Stimulated activated CD4-positive, alpha-beta T cell treated with anti-CD3 and anti-CD28 coated beads, TNF-alpha, amount 100 ng/mL, for 4 hours (primary cell): ENCODE measurements around the gene SPATA16.
"Not testable (repeated sequence)": the region's sequence is repeated elsewhere in the genome, so short reads cannot be mapped to it uniquely, and the experiment has no call there.

Experiments
- DNase-seq, 3 experiments: peaks; one replicate each; pipeline ENCODE4 v3.0.0-alpha.2; 2020; ENCODE audit warnings: low read depth in 3 of 3

The SPATA16 gene

DNA sequence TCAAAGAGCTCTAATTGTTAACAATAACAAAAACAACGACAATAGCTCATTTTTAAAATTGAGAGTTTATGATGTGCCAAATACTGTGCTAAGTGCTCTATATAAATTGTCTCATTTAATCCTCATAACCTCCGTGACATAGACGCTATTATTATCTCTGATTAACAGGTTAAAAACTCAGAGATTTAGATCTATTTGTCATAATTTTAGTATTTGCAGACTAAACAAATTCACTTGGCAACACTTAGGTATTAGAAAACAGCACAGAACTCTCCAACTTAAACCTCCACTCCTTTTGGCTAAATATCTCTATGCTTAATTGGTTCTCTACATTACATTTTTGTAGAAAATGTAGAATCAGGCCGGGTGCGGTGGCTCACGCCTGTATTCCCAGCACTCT, 136.4 kb downstream of the SPATA16 start:
- DNase-seq, result no peak

DNA sequence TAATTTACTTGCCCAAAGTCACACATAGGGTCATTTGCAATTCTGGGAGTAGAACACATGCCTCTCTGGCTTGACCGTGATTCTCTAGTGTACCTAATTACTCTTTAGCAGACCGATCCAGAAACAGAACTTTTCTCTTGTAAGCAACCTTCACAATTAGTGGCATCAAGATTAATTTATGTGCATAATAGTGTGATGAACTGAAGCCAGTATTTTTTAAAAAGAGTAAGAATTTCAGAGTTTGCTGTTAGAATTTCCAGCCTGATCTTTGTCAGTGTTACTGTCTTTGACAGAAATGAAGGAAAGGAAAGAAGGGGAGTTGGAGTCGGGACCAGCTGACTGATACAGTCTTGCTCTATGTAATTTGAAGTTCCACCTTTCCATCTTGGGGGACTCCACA, 137.1 kb downstream of the SPATA16 start:
- no peak for DNase-seq

DNA sequence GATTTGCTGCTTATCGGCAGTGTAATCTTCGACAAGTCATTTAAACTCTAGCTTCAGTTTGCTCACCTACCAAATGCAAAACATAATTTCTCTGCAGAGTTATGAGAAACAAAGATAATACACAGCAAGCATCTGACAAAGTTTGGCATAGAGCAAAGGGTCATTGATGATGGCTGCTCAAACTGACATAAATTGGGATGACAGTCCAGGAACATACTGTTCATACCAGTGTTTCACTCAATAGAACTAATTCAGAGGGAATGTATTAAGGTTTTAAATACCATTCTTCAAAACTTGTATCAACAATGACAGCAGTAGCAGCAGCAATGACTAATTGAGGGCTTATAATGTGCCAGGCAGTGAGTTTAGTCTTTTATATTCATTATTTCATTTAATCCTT, 137.6 kb downstream of the SPATA16 start:
- DNase-seq, result no peak

DNA sequence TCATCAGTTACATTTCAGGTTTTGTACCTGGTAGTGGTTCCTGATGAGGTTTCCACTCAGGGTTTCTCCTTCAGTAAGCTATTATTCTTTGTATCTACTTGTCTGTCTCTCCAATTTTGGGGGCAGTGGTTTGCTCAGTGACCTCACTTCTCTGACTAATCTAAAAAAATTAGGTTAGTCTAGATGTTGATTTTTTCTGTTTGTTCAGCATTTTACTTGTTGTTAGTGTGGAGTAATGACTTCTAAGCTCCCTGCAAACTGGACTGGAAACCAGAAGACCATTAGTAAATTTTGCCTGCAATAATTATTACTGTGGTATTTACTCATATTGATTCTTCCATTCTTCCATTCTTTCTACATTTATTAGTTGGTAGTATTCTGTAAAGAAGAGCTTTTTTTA, 139.4 kb downstream of the SPATA16 start:
- no peak for DNase-seq

DNA sequence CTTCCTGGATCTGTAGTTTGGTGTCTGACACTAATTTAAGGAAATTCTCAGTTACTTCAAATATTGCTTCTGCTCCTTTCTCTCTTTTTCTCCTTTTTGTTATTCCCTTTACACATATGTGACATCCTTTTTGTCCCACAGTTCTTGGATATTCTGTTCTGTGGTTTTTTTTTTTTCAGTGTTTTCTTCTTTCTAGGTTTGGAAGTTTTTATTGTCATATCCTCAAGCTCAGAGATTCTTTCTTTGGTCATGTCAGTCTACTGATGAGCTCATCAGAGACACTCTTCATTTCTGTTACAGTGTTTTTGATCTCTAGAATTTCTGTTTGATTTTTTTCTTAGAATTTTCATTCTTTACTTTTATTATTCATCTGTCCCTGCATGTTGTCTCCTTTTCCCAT, 140.5 kb downstream of the SPATA16 start:
- no peak for DNase-seq

DNA sequence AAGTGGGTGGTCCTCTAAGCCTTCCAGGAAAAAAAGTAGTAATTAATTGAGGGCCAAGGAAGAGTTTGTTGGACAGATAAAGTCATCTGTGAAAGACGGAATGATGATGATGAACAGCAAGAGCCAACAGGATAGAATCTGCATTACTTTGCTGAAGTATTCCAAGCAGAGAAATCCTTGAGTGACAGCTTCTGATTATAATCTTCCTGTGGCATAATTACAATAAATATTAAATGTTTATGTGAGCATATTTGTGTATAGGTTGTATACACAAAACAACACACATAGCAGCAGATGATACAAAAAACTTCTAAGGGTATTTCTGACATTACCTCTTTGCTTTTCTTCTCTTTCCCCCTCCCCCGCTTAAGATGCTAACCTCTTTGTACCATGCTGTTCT, 147.6 kb downstream of the SPATA16 start:
- no peak for DNase-seq

DNA sequence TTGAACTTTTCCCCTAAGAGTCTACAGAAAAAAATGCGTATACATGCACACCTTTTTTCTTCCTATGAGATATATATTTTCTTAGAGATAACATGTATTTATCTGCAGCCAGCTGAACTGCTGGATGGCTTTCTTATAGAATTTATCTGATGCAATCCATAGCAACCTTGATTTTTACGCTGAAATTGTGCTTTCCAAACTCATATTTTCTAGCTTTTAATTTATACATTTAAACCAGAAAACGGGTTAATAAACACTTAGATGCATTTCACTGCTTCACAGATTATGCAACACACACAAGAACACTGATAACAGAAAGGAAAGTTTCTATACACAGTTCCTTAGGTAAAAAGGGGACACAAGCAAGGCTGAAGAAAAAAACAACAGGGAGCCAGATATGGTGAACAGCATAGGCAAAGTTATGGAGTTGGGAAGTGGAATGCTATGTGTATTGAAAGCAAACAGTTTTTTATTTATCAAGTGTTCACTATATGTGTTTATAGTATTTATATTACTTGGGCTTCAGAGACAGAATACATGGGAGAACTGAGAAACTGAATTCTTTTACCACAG, 149.5 kb downstream of the SPATA16 start:
- no peak for DNase-seq

DNA sequence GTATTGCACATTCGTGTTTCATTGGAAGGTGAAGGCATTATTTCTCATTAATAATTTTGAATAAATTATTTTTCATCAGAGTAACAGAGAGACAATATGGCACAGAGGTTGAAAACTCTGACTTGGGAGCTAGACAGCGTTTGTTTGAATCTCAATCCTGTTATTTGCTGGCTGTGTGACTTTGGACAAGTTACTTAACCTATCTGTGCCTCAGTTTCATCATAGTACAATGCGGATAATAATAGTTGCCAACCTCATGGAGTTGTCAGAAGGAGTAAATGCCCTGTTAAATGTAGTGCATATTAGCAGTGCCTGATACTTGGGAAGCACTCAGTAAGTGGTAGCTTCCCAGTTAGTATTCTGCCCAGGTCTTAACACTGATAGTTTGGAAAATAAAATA, 151.7 kb downstream of the SPATA16 start:
- DNase-seq, result no peak

DNA sequence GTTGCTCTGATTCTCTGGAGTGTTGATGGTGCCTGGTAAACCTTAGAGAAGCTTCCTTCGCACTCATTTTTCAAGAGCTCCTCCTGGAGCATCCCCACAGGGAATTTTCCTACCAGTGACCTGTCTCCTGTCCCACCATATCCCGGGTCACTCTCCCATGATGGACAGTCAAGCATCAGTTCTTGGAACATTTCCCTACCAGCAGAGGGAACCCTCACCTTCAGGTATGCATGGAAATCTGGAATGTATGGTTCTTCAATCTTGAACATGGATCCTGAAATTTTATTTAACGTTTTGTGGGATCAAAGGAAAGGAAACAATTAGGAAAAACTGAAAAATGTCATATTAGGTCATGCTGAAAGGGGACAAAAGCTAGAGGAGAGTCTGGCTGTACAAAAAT, 153.8 kb downstream of the SPATA16 start:
- DNase-seq, result no peak

DNA sequence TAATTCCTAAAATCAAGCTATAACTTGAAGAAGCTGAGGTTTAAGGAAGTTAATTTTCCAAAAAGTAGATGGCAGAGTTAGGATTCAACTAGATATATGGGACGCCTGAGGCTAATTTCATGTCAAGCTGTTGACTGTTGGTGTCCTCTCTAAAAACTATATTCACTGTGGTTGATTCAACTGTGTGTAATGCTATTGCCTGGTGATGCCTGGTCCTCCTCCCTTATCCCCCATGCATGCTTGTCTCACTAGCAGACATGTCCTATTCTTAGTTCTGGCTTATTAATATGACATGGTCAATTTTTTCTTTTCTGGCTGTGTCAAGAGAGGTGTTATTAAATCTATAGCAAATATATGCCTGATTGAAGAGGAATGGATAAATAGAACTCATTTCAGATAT, 156.1 kb downstream of the SPATA16 start:
- DNase-seq, result no peak

DNA sequence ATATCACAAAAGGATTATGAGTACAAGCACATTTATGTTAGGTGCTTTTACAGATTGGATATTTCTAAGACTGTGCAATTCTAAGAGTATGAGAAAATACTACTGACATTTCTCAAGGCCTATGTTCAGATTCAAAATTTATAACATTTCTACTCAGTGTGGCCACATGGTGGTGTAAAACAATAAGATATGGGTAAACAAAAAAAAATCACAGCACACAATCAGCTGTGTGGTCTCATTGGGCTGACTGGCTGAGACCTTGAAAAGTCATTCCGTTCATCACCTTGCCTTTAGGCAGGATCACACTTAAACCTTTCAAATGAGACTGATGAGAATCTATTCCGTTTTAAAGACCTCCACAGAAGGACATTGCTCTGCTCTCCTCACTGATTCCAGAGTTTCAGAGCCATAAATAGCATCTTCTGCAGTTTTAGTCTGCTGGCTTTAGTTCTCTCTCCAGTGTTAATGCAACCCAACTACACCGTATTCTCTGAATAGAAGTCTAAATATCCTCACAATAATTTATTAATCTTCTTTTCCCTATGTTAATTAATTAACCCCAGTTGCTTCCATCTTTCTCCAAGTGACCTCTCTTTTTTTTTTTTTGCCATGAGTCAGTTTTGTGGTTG, 158.2 kb downstream of the SPATA16 start:
- DNase-seq, result no peak

DNA sequence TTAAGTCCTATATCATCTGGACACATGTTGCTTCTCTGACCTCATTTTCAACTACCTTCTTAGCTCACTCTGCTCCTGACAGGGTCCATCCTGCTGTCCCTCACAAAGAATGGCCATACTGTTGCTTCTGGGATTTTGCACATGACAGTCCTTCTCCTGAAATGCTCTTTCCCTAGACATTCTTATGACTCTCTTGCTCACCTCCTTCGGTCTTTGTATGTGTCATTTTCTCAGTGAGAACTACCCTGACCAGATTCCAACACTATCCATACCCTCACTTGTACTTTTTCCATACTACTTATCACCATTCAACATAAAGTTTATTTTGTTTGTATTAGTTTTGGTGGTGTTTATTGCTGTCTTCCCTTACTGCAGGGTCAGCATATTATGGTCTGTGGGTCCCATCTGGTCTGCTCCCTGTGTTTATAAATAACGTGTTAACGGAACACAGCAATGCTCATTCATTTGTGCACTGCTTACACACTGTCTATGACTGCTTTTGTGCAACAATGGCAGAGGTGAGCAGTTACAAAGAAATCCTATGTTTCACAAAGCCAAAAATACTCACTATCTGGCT, 159.5 kb downstream of the SPATA16 start:
- DNase-seq, result no peak

DNA sequence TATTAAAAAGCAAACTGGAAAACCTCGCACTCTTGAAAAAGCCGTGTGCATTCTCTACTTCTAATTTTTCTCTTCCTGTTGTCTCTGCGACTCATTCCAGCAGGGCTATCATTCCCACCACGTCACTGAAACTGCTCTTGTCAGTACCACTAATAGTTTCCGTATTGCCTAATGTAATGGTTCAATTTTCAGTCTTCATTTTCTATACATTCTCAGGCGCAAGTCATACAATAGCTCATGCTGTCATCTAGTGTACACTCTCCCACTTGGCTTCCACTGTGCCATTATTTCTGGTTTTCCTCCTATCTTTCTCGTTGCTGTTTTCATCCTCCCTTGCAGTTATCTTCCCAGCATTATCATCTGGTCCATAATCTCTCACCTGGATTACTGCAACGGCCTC, 160.2 kb downstream of the SPATA16 start:
- DNase-seq, result no peak

DNA sequence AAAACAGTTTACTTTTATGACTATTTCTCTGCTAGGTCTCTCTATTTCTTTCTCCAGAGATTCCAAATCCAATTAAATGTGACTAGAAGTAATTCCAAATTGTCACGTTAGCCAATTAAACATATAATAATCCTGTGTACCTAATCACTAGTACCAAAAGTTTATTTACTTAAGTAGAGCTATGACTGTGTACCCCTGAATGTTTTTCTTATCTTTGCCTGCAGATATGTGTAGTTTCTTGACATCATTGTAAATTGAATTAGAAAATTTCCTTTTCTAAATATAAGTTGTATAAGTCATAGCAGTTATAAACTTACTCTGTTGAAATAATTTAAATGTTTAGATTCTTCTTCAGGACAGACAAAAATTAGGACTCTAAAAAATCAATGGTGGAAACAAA, 163.3 kb downstream of the SPATA16 start:
- DNase-seq, result no peak

DNA sequence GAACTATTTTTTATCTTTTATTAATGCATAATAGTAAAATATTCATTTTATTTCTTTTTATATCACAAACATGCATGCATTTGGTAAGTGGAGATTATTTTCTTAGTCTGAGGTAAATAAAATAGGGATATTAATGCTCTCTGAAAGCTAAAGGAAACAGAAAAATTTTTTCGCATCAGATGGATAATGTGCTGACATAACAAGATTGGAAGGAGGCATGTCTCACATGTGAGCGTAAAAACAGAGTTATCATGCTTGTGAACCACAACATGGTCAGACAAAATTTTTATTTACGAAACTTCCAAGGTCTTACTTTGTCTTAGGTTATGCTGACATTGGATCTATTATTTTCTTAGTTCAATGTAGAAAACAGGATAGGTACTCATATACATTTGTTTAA, 166.1 kb downstream of the SPATA16 start:
- DNase-seq, result no peak

DNA sequence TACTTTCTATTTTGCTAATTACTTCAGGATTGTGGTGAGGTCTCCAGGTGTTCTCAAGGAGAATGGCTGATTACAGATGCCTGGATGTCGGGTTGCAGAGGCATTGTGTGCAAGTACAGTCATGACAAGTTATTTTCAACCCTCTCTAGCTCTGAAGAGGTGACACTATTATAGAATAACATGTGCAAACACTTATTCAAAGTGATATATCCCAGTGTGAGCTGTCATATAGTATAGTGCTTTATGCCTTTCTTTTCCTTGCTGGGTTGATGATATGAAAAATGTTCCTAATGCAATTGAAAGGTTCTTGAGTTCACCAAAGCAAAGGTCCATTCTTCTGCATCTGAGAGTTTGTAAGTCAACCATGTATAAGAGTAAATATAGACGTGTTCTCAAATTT, 167.2 kb downstream of the SPATA16 start:
- no peak for DNase-seq

DNA sequence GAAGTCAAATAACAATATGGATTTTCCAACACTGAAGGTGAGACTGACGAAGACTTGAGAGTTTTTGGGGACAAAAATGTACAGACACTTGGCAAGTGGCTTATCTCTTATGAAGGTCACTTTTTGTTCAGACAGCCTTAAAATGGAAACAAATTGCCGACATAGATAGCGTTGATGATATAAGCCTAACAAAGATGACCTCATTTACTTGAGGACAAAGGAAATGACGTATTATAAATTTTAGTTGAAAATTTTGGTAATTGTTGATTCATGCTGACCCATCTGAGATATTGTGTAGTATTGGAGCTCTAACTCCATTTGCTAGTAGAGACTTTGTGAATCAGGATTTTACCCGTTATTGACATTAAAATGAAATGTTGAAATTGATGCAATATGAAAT, 168.3 kb downstream of the SPATA16 start:
- no peak for DNase-seq

DNA sequence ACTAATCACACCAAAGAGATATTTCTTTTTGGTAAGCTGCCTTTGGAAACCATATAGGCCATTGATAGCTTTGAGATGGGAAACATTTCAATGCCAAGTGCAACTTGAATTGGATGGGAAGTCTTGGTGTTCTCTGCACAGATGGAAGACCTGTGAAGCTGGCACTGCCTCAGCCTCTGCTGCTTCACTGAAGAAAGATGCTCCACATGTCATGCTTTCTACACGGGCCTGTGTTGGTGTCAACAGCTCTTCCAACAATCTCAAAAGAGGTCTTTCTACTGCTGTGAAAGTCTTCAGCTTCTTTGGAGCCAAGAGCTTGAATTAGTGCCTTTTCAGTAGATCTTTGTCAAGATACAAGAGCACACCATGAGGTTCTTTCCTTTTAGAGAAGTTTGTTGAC, 169.0 kb downstream of the SPATA16 start:
- no peak for DNase-seq

DNA sequence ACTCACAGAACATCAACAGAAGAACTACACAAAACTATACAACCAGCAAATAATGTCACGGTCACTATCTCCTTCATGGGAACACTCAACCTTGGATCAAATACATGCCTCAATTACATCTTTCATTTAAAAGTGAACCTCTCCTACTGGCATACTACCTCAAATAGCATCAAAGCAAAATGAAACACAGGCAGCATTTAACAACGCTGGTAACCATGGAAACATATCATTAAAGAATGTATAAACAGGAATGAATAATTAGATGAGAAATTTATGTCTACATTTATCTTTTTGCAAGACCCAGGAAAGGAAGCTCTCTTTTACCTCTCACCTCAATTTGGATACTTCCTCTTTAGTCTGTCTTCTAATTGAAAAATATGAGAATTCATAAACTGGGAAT, 172.4 kb downstream of the SPATA16 start:
- no peak for DNase-seq

DNA sequence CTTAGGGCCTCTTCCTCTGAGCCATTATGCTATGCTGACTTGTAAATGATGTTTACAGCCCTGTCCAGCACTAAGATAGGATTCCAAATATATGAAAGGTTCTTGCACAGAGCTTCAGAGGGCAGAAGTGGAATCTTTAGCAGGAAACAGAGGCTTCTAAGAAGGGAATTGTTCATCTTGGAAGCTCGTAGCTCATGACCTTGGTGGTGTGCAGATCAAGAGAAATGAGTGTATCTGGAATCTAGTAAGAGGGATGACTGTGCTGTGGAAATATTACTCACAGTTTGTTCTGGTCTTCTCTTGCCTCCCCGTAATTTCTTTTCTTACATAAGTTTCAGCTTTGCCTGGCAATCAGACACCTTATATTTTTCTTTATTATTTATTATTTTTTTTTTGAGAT, 175.8 kb downstream of the SPATA16 start:
- no peak for DNase-seq

DNA sequence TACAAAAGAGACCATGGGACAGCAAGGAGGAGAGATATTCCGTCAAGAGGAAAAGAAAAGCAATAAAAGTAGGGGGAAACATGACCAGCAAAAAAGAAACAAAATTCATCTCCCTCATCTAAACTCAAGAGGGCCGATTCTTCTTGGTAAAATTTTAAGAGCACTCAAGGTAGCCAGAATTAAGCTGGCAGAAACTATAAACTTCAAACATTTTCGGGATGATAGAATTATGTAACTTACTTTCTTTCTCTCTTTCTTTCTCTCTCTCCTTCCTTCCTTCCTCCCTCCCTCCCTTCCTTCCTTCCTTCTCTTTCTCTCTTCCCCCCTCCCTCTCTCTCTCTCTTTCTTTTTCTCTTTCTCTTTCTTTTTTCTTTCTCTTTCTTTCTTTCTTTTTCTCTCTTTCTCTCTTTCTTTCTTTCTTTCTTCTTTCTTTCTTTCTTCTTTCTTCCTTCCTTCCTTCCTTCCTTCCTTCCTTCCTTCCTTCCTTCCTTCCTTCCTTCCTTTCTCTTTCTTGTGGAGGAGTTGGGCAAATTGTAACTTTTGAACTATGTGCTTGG, 180.3 kb downstream of the SPATA16 start:
- not testable (repeated sequence) for DNase-seq

DNA sequence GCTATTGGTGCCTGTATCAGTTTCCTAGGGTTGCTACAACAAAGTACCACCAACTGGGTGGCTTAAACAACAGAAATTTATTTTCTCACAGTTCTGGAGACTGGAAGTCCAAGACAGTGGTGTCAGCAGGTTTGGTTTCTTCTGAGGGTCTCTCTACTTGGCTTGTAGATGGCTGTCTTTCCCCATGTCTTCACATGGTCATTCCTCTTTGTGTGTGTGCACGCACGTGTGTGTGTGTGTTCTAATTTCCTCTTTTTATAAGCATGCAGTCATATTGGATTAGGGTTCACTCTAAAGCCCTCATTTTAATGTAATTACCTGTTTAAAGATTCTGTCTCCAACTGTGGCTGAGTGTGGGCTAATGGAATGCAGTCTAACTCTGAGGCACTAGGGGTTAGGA, 182.5 kb downstream of the SPATA16 start:
- no peak for DNase-seq

DNA sequence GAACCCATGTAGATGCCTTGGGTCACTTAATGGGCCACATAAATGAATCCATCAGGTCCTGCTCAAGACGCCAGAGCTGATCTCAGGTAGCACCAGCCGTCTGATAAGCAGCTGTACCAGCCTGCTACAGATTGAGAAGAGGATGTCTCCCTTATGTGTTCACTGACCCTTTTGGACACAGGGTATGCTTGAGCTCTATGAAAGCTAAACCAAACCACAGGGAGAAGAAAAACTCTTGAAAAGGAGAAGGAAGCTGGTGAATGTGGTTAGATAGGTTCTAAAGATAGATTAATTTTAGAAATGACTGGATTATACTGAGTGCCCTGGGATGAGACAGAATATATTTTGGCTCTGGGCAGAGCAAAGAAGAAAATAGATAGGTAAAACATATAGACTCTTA, 187.5 kb downstream of the SPATA16 start:
- DNase-seq, result no peak

DNA sequence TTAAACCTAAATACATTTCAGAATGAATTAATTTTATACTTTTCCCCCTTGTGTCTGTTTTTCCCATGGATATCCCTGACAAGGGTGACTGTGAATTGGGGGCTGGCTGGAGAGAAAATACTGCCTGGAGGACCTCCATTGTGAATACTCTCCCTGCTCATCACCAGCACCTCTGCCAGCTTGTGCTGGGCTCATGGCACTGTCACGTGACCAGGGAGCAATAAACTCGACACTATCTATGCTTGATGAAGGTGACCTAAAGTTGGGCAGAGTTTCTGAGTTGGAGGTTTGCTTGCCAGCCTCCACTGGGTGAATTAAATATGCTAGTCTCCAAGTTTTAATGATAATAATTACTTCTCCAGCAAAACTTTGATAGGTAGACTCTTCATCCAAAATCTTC, 189.5 kb downstream of the SPATA16 start:
- no peak for DNase-seq
